ENCODE measurements around the gene CFAP119. TPM values are rescaled to one million over a fixed set of nuclear protein-coding genes. Genes with fewer than 3 reads are reported as not detected.

CFAP119 gene
- total RNA-seq, 4 donors from 2014 or later = 3.7 to 12.6 (median 8.2) TPM

DNA sequence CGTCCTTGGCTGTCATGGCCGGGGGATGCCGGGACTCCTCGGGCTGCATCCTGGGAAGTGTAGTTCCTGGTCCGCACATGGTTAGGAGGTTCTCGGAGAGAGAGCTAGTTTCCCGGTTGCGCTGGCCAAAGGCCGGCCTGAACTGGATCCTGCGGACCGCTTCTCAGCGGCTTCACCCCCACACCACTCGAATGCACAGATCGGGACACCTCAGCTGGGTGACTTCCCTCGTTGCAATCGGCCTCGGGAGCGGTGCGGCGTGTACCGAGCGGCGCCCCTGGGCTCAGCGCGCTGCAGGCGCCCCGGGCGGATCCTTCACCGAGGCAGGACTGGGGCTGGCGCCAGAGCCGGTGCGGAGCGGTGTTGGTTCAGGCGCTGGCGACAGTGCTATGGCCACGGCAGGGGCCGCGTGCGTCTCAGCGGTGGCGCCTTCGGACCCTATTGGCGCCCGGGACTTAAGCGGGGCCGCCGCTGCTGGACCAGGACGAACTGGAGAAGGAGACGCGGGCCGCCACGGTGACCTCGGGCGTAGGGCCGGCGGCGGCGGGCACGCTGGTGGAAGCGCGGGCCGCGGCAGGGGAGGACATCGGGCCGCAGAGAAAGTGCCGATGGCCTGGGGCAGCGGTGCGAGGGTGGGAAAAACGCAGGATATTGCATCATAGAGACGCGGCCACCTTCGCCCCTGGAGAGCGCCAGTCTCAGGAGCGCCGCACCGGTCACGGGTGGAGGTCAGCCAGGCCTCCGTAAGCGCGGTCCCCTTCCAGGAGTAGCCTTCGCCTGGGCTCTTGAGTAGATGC, 13.7 kb upstream of the CFAP119 start:
- Histone ChIP-seq H3K9me3 (no peaks in the 10 kb centered on the region), H3K27ac (peak overlapping the region; percentile 50 to 90 (median 84)), H3K4me1 (peaks cover 0 to 54% (median 15%) of the 10 kb centered on the region in 4 donors), H3K27me3 (no peaks in the 10 kb centered on the region), H3K36me3 (peaks cover 3 to 45% (median 15%) of the 10 kb centered on the region in 3 donors), H3K4me3 (peak overlapping the region; percentile 68 to 92 (median 80))
- TF ChIP-seq CTCF (IDR thresholded peaks at IDR 0.05) (peak in 1 of 5 experiments; percentile 22), POLR2A (IDR thresholded peaks at IDR 0.05) (peak; percentile 31 to 48), EP300 (IDR thresholded peaks at IDR 0.05) (peak in 1 of 2 donors; percentile 89)
- peak; percentile 56 to 72 for DNase-seq (ENCODE audit: low spot score in 2 of 2)
- WGBS, 2 donors = 0% methylated on average over 8 to 25 of the region's 81 CpGs

DNA sequence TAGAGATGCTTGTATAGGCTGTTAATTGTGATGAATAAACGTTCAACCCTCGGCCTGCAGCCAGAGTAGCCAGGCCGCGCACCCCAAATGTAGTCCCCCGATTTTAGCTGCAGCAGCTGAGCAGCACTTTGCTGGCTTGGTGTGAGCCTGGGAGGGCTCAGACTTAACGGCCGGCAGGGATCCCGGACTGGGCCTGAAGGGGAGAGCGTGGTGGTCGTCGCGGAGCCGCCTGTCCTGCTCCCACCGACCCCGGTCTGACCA, 13.2 kb upstream of the CFAP119 start:
- 0% methylated on average over 2 to 8 of the region's 15 CpGs for WGBS, 2 donors
- TF ChIP-seq EP300 (IDR thresholded peaks at IDR 0.05) (no peak), CTCF (IDR thresholded peaks at IDR 0.05) (no peak), POLR2A (IDR thresholded peaks at IDR 0.05) (no peak)
- H3K27ac ChIP-seq = peak overlapping the region; percentile 50 to 90 (median 84)
- H3K4me3 ChIP-seq = peak overlapping the region; percentile 68 to 92 (median 80)
- peaks cover 3 to 45% (median 15%) of the 10 kb centered on the region in 3 donors for H3K36me3 ChIP-seq
- H3K4me1 ChIP-seq = peaks cover 0 to 51% (median 15%) of the 10 kb centered on the region in 4 donors
- no peaks in the 10 kb centered on the region for H3K9me3 ChIP-seq
- no peak for DNase-seq (ENCODE audit: low spot score in 2 of 2)
- H3K27me3 ChIP-seq = no peaks in the 10 kb centered on the region

- TF ChIP-seq CTCF (IDR thresholded peaks at IDR 0.05) (no peak), EP300 (IDR thresholded peaks at IDR 0.05) (no peak), POLR2A (IDR thresholded peaks at IDR 0.05) (no peak)
- no peak for DNase-seq (ENCODE audit: low spot score in 2 of 2)
- no peaks in the 10 kb centered on the region for H3K27me3 ChIP-seq
- peaks cover 0 to 46% (median 15%) of the 10 kb centered on the region in 4 donors for H3K4me1 ChIP-seq
- H3K4me3 ChIP-seq = peak overlapping the region; percentile 68 to 92 (median 80)
- H3K36me3 ChIP-seq = peaks cover 3 to 48% (median 15%) of the 10 kb centered on the region in 3 donors
- no peaks in the 10 kb centered on the region for H3K9me3 ChIP-seq
- peak overlapping the region; percentile 50 to 90 (median 84) for H3K27ac ChIP-seq
- WGBS, 2 donors = 48 to 53% methylated on average over 5 to 6 of the region's 8 CpGs
Measured at GRCh38 chr16:30774367-30775130, 12.7 kb upstream of the CFAP119 start.

DNA sequence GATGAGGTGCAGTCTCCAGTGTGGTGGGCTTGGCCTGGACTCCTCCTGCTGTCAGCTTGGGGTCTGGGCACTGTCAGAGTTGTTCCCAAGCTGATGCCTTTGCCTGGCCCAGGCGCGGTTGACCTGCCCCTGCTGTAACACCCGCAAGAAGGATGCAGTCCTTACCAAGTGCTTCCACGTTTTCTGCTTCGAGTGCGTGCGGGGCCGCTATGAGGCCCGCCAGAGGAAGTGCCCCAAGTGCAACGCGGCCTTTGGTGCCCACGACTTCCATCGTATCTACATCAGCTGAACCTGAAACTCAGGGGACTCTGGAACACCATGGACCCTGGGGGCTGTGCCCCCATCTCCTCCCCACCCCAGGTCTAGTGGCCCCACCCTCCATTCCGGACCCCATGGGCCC, 12.0 kb upstream of the CFAP119 start:
- Histone ChIP-seq H3K4me1 (peaks cover 0 to 39% (median 15%) of the 10 kb centered on the region in 4 donors), H3K27me3 (no peaks in the 10 kb centered on the region), H3K27ac (no peak overlapping the region), H3K9me3 (no peaks in the 10 kb centered on the region), H3K4me3 (no peak overlapping the region), H3K36me3 (peaks cover 6 to 56% (median 21%) of the 10 kb centered on the region in 3 donors)
- TF ChIP-seq CTCF (IDR thresholded peaks at IDR 0.05) (no peak), POLR2A (IDR thresholded peaks at IDR 0.05) (no peak), EP300 (IDR thresholded peaks at IDR 0.05) (no peak)
- 85 to 88% methylated on average over 13 to 14 of the region's 14 CpGs for WGBS, 2 donors
- DNase-seq (ENCODE audit: low spot score in 2 of 2) = no peak

DNA sequence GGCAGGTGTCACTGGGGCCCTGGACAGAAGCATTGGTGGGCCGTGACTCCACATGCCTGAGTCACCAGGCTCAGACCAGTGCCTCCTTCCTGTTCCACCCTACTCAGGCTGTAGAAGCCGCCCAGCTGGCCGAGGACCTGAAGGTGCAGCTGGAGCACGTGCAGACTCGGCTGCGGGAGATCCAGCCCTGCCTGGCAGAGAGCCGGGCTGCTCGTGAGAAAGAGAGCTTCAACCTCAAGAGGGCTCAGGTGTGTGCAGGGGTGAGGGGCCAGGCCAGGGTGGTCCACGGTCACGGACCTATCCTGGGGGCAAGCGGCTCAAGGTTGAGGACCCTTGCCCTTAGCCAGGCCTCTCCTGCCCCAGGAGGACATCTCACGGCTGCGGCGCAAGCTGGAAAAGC, 9.9 kb upstream of the CFAP119 start:
- peaks cover 0 to 18% (median 11%) of the 10 kb centered on the region in 4 donors for H3K4me1 ChIP-seq
- TF ChIP-seq EP300 (IDR thresholded peaks at IDR 0.05) (no peak), POLR2A (IDR thresholded peaks at IDR 0.05) (no peak), CTCF (IDR thresholded peaks at IDR 0.05) (no peak)
- H3K27me3 ChIP-seq = no peaks in the 10 kb centered on the region
- no peak overlapping the region for H3K27ac ChIP-seq
- no peaks in the 10 kb centered on the region for H3K9me3 ChIP-seq
- no peak overlapping the region for H3K4me3 ChIP-seq
- peaks cover 7 to 77% (median 36%) of the 10 kb centered on the region in 3 donors for H3K36me3 ChIP-seq
- DNase-seq (ENCODE audit: low spot score in 2 of 2) = no peak
- WGBS, 2 donors = 83 to 88% methylated on average over 10 to 14 of the region's 14 CpGs

All from tibial nerve (tissue), 4 donors.